SK-N-SH (cell line): ENCODE data around the gene TTLL12. TPM values are rescaled to one million over a fixed set of nuclear protein-coding genes. Genes with fewer than 3 reads are reported as not detected.

Experiments
- CTCF ChIA-PET: fragments of 300-600, 350-600 bp; formaldehyde crosslinking; extraction: SDS; loops from one replicate; lab custom pipeline; 2021; lab: Yijun Ruan, JAX
- POLR2A ChIA-PET: fragments of 350-600 bp; sonication (Branson Sonifier 250); formaldehyde crosslinking; extraction: SDS; loops from one replicate; lab custom pipeline; 2020; ENCODE audit warnings: antibody characterized with exemption, inconsistent platforms; lab: Yijun Ruan, JAX
- DNase-seq: peaks from one replicate; pipeline ENCODE4 v3.0.0; 2012
- H2AFZ ChIP-seq: fragments of 200-600 bp; sonication (generic); 2 replicates; pipeline ENCODE4 v1.8.1; 2016; ENCODE audit warnings: antibody characterized with exemption, mild to moderate bottlenecking, low read depth
- H3F3A ChIP-seq: fragments of 200-600 bp; sonication (generic); replicated peaks from 2 replicates; pipeline ENCODE3; 2016; ENCODE audit warnings: antibody characterized with exemption, mild to moderate bottlenecking; ENCODE audit not compliant: insufficient read depth
- H3K27ac ChIP-seq, 2 experiments: fragments of 200-500 bp in 1 of 2; fragments of 200-600 bp in 1 of 2; sonication (Bioruptor generic) in 1 of 2; sonication (generic), shearing (Covaris generic) in 1 of 2; 2 replicates each; pipeline versions ENCODE4 v1.5.1 to v1.6.1; 2014 to 2016; ENCODE audit warnings: low read depth in 2 of 2, inconsistent platforms in 1 of 2, low read length in 1 of 2, mild to moderate bottlenecking in 1 of 2, mixed read lengths in 1 of 2
- H3K27me3 ChIP-seq: fragments of 200-600 bp; sonication (generic), shearing (Covaris generic); 2 replicates; pipeline ENCODE4 v1.6.1; 2016; ENCODE audit warnings: mixed run types; ENCODE audit not compliant: insufficient read depth
- H3K36me3 ChIP-seq, 2 experiments: fragments of 200-500 bp in 1 of 2; fragments of 200-600 bp in 1 of 2; sonication (Bioruptor generic) in 1 of 2; sonication (generic) in 1 of 2; replicated peaks in 1 of 2; 2 replicates each; pipeline versions ENCODE3 to v1.5.1; 2014 to 2016; ENCODE audit warnings: low read length in 1 of 2, mild to moderate bottlenecking in 1 of 2; ENCODE audit not compliant: insufficient read depth in 2 of 2, control insufficient read depth in 1 of 2
- H3K4me1 ChIP-seq, 2 experiments: fragments of 200-500 bp in 1 of 2; fragments of 200-600 bp in 1 of 2; sonication (Bioruptor generic) in 1 of 2; sonication (generic), shearing (Covaris generic) in 1 of 2; 2 replicates each; pipeline versions ENCODE4 v1.5.1 to v1.6.1; 2014 to 2016; ENCODE audit warnings: low read depth in 1 of 2, low read length in 1 of 2, mixed run types in 1 of 2; ENCODE audit not compliant: insufficient read depth in 2 of 2, control insufficient read depth in 1 of 2
- H3K4me2 ChIP-seq: fragments of 200-600 bp; sonication (generic), shearing (Covaris generic); 2 replicates; pipeline ENCODE4 v1.6.1; 2017; ENCODE audit warnings: mixed run types
- H3K4me3 ChIP-seq, 2 experiments: fragments of 200-500 bp in 1 of 2; fragments of 200-600 bp in 1 of 2; sonication (Bioruptor generic) in 1 of 2; sonication (generic), shearing (Covaris generic) in 1 of 2; 2 replicates each; pipeline versions ENCODE4 v1.5.1 to v1.8.1; 2014 to 2016; ENCODE audit warnings: low read depth in 2 of 2, inconsistent platforms in 1 of 2, low read length in 1 of 2, mild to moderate bottlenecking in 1 of 2, mixed read lengths in 1 of 2, moderate library complexity in 1 of 2
- H3K79me2 ChIP-seq: fragments of 200-600 bp; sonication (generic); 2 replicates; pipeline ENCODE4 v1.8.1; 2017; ENCODE audit warnings: mild to moderate bottlenecking; ENCODE audit not compliant: insufficient read depth
- H3K9ac ChIP-seq: fragments of 200-600 bp; sonication (generic); 2 replicates; pipeline ENCODE4 v1.6.1; 2017; ENCODE audit warnings: mixed run types
- H3K9me2 ChIP-seq: fragments of 200-600 bp; sonication (generic); 2 replicates; pipeline ENCODE4 v1.6.1; 2017; ENCODE audit warnings: mixed run types
- H3K9me3 ChIP-seq: fragments of 200-600 bp; sonication (generic); 2 replicates; pipeline ENCODE4 v1.6.1; 2017; ENCODE audit warnings: mixed run types, mild to moderate bottlenecking, moderate library complexity
- H4K20me1 ChIP-seq: fragments of 200-600 bp; sonication (generic); 2 replicates; pipeline ENCODE4 v1.6.1; 2017; ENCODE audit warnings: mild to moderate bottlenecking, mixed run types; ENCODE audit not compliant: insufficient read depth
- CHD2 ChIP-seq: fragments of 150-350 bp; IDR thresholded peaks from 2 replicates; pipeline ENCODE4 v1.6.1; 2018; ENCODE audit warnings: low read length; ENCODE audit not compliant: partially characterized antibody
- EZH2phosphoT487 ChIP-seq: fragments of 200-600 bp; sonication (generic); IDR thresholded peaks from 2 replicates; pipeline ENCODE4 v1.6.1; 2017; ENCODE audit warnings: low read depth, mixed run types, mild to moderate bottlenecking, antibody characterized with exemption, moderate library complexity, borderline replicate concordance
- FOSL2 ChIP-seq: IDR thresholded peaks from 2 replicates; pipeline ENCODE4 v1.4.0; 2012; ENCODE audit warnings: low read depth, mild to moderate bottlenecking, moderate library complexity, borderline replicate concordance
- FOXJ3 ChIP-seq: sonication (generic); formaldehyde crosslinking; IDR thresholded peaks from 2 replicates; pipeline ENCODE4 v1.5.1; 2020; ENCODE audit warnings: mild to moderate bottlenecking, missing genetic modification reagents
- FOXM1 ChIP-seq: IDR thresholded peaks from 2 replicates; pipeline ENCODE4 v1.4.0; 2012; ENCODE audit warnings: low read depth, mild to moderate bottlenecking
- GABPA ChIP-seq: IDR thresholded peaks from 2 replicates; pipeline ENCODE4 v1.4.0; 2012; ENCODE audit warnings: low read depth, mild to moderate bottlenecking
- JUND ChIP-seq: IDR thresholded peaks from 2 replicates; pipeline ENCODE4 v1.4.0; 2012
- MXI1 ChIP-seq: IDR thresholded peaks from 2 replicates; pipeline ENCODE4 v1.6.1; 2012; ENCODE audit warnings: mild to moderate bottlenecking, low read depth, low read length, improper control_type of control experiment
- NFIC ChIP-seq: IDR thresholded peaks from 2 replicates; pipeline ENCODE4 v1.4.0; 2012; ENCODE audit warnings: borderline replicate concordance
- RFX5 ChIP-seq: IDR thresholded peaks from 2 replicates; pipeline ENCODE4 v1.6.1; 2012; ENCODE audit warnings: mild to moderate bottlenecking, improper control_type of control experiment, low read length
- RXRA ChIP-seq: IDR thresholded peaks from 2 replicates; pipeline ENCODE4 v1.4.0; 2012; ENCODE audit warnings: low read depth, mild to moderate bottlenecking, borderline replicate concordance
- SMC3 ChIP-seq: IDR thresholded peaks from 2 replicates; pipeline ENCODE4 v1.6.1; 2012; ENCODE audit warnings: low read depth, low read length, improper control_type of control experiment
- WGBS: methylation state at CpG from one replicate; pipeline ENCODE4 v1.1.6; 2017; ENCODE audit warnings: low lambda C conversion rate; 5-methylcytosine and 5-hydroxymethylcytosine counted together
- polyA plus RNA-seq, 3 experiments: library from polyadenylated mRNA; depleted of rRNA; stranded (reverse); fragments of >200 nt; gene quantifications; 2 replicates each; pipeline ENCODE4 v1.2.3, GENCODE V29; 2012
- TF ChIP-seq, protein P1 (sequence below): IDR thresholded peaks from 2 replicates; pipeline ENCODE4 v1.6.1; 2012; ENCODE audit warnings: mild to moderate bottlenecking, low read depth, low read length, moderate library complexity
- TF ChIP-seq, protein P2 (sequence below): IDR thresholded peaks from 2 replicates; pipeline ENCODE4; 2012

Gene TTLL12
- polyA plus RNA-seq, 1 of the 3 experiments (the other 2 are of a cell fraction) = 11.5 TPM

DNA sequence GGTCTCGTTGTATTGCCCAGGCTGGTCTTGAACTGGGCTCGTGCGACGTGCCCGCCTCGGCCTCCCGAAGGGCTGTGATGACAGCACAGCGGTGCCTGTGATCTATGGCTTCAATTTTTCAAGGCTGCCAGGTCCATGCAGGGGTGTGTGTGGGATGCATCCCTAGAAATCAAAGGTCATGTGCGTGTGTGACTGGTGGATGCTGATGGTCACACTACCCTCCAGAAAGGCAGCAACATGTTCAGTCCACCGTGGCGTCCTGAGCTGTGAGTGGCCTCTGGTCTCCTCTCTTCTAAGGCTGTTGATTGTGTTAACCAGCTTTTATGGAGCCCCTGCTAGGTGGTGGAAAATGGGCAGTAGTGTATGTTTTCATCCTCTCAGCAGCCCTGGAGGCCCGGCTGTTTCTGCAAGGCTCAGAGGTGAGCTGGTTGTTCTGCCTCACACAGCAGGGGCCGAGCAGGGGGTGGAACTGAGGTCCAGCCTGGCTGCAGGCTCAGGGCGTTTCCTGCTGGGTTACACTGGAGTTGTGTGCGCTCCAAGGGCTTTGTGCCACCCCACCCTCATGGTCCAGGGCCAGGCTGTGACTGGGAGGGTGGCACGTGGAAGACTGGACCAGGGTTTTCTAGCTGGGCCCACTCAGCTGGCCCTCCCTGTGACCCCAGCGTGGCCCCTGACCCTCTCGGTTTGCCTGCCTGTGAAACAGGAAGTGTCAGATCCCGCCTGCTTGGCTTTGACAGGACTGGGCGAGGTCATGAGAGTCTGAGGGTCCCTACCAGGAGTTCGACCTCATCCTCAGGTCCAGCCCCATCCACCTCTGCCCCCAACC, 68.7 kb downstream of the TTLL12 start:
- CTCF ChIA-PET = interaction anchor here (0.7 kb wide), 1 partner anchor 18 kb away, joined by 3 read pairs; no protein-coding TSS in a partner anchor
- H3K36me3 ChIP-seq = no peaks in the 10 kb centered on the region
- DNase-seq = no peak
- H4K20me1 ChIP-seq = no peaks in the 10 kb centered on the region
- H3K27me3 ChIP-seq = no peaks in the 10 kb centered on the region
- POLR2A ChIA-PET = no interaction called here
- no peak for TF ChIP-seq FOXJ3 (CRISPR knock-in tag)
- no peak for TF ChIP-seq RXRA
- no peak for TF ChIP-seq EZH2phosphoT487
- TF ChIP-seq, protein P1, sequence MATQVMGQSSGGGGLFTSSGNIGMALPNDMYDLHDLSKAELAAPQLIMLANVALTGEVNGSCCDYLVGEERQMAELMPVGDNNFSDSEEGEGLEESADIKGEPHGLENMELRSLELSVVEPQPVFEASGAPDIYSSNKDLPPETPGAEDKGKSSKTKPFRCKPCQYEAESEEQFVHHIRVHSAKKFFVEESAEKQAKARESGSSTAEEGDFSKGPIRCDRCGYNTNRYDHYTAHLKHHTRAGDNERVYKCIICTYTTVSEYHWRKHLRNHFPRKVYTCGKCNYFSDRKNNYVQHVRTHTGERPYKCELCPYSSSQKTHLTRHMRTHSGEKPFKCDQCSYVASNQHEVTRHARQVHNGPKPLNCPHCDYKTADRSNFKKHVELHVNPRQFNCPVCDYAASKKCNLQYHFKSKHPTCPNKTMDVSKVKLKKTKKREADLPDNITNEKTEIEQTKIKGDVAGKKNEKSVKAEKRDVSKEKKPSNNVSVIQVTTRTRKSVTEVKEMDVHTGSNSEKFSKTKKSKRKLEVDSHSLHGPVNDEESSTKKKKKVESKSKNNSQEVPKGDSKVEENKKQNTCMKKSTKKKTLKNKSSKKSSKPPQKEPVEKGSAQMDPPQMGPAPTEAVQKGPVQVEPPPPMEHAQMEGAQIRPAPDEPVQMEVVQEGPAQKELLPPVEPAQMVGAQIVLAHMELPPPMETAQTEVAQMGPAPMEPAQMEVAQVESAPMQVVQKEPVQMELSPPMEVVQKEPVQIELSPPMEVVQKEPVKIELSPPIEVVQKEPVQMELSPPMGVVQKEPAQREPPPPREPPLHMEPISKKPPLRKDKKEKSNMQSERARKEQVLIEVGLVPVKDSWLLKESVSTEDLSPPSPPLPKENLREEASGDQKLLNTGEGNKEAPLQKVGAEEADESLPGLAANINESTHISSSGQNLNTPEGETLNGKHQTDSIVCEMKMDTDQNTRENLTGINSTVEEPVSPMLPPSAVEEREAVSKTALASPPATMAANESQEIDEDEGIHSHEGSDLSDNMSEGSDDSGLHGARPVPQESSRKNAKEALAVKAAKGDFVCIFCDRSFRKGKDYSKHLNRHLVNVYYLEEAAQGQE = no peak
- TF ChIP-seq SMC3 = no peak
- TF ChIP-seq NFIC = no peak
- TF ChIP-seq GABPA = no peak
- TF ChIP-seq RFX5 = no peak
- TF ChIP-seq FOSL2 = no peak
- TF ChIP-seq, protein P2, sequence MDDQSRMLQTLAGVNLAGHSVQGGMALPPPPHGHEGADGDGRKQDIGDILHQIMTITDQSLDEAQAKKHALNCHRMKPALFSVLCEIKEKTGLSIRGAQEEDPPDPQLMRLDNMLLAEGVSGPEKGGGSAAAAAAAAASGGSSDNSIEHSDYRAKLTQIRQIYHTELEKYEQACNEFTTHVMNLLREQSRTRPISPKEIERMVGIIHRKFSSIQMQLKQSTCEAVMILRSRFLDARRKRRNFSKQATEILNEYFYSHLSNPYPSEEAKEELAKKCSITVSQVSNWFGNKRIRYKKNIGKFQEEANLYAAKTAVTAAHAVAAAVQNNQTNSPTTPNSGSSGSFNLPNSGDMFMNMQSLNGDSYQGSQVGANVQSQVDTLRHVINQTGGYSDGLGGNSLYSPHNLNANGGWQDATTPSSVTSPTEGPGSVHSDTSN = no peak
- TF ChIP-seq MXI1 = no peak
- TF ChIP-seq FOXM1 = no peak
- no peak for TF ChIP-seq CHD2
- TF ChIP-seq JUND = no peak
- H2AFZ ChIP-seq = no peak overlapping the region
- no peak overlapping the region for H3K4me3 ChIP-seq
- no peaks in the 10 kb centered on the region for H3K9me3 ChIP-seq
- H3K4me2 ChIP-seq = no peak overlapping the region
- no peaks in the 10 kb centered on the region for H3K9me2 ChIP-seq
- 80% methylated on average over 12 of the region's 21 CpGs for WGBS
- H3K79me2 ChIP-seq = no peaks in the 10 kb centered on the region
- no peak overlapping the region for H3K27ac ChIP-seq
- no peak overlapping the region for H3K9ac ChIP-seq
- no peaks in the 10 kb centered on the region for H3F3A ChIP-seq
- no peaks in the 10 kb centered on the region for H3K4me1 ChIP-seq
